Measurements from ENCODE around the gene YIF1B.

YIF1B gene

GRCh38 chr19:38336638-38337359, 21.1 kb upstream of the YIF1B start:
- H3K9me3 ChIP-seq = no peaks in the 10 kb centered on the region
- peak overlapping the region; percentile 68 to 95 for H3K4me3 ChIP-seq
- TF ChIP-seq CTCF (IDR thresholded peaks at IDR 0.05) = no peak
- no peaks in the 10 kb centered on the region for H3K27me3 ChIP-seq
- intact Hi-C loops (cut with DNase I; ENCODE audit: low total_unique reads) = loop anchor here (5.0 to 10.0 kb wide), 2 partner anchors 36 to 432 kb away; partner anchors contain the start of genes PSMD8, SIPA1L3 and WDR87
- peak overlapping the region; percentile 91 to 99 for H3K27ac ChIP-seq
- H3K36me3 ChIP-seq = peaks cover 0 to 16% (median 7%) of the 10 kb centered on the region in 3 donors
- DNase-seq = peak; percentile 93 to 98
- peaks cover 0 to 30% (median 19%) of the 10 kb centered on the region in 4 donors for H3K4me1 ChIP-seq

GRCh38 chr19:38335949-38336637, 20.3 kb upstream of the YIF1B start:
- no peak for TF ChIP-seq CTCF (IDR thresholded peaks at IDR 0.05)
- Histone ChIP-seq H3K4me3 (peak overlapping the region; percentile 68 to 95), H3K9me3 (no peaks in the 10 kb centered on the region), H3K27ac (peak overlapping the region; percentile 91 to 99), H3K27me3 (no peaks in the 10 kb centered on the region), H3K36me3 (peaks cover 0 to 9% (median 7%) of the 10 kb centered on the region in 3 donors), H3K4me1 (peaks cover 0 to 30% (median 19%) of the 10 kb centered on the region in 4 donors)
- intact Hi-C loops (cut with DNase I; ENCODE audit: low total_unique reads) = loop anchor here (5.0 to 10.0 kb wide), 2 partner anchors 36 to 431 kb away; partner anchors contain the start of genes PSMD8, SIPA1L3 and WDR87
- DNase-seq = peak; percentile 95 to 97

- Histone ChIP-seq H3K27me3 (no peaks in the 10 kb centered on the region), H3K4me3 (no peak overlapping the region), H3K9me3 (no peaks in the 10 kb centered on the region), H3K4me1 (peaks cover 0 to 18% (median 10%) of the 10 kb centered on the region in 4 donors), H3K27ac (no peak overlapping the region), H3K36me3 (peaks cover 0 to 3% (median 2%) of the 10 kb centered on the region in 3 donors)
- intact Hi-C loops (cut with DNase I; ENCODE audit: low total_unique reads) = loop anchor here (5.0 to 10.0 kb wide), 2 partner anchors 101 to 428 kb away; partner anchors contain the start of genes SIPA1L3 and WDR87
- no peak for DNase-seq
- TF ChIP-seq CTCF (IDR thresholded peaks at IDR 0.05) = no peak
These were observed 17.5 kb upstream of the YIF1B start for GRCh38 chr19:38333245-38333644.

- H3K27me3 ChIP-seq = no peaks in the 10 kb centered on the region
- H3K27ac ChIP-seq = no peak overlapping the region
- peaks cover 6 to 17% (median 12%) of the 10 kb centered on the region in 3 donors for H3K36me3 ChIP-seq
- peaks cover 0 to 5% (median 0%) of the 10 kb centered on the region in 4 donors for H3K4me1 ChIP-seq
- intact Hi-C loops (cut with DNase I; ENCODE audit: low total_unique reads) = loop anchor here (5.0 to 10.0 kb wide), 2 partner anchors 99 to 427 kb away; partner anchors contain the start of genes SIPA1L3 and WDR87
- no peak overlapping the region for H3K4me3 ChIP-seq
- H3K9me3 ChIP-seq = no peaks in the 10 kb centered on the region
- TF ChIP-seq CTCF (IDR thresholded peaks at IDR 0.05) = no peak
- DNase-seq = no peak
These were observed 16.0 kb upstream of the YIF1B start for GRCh38 chr19:38331728-38332127.

- H3K9me3 ChIP-seq = no peaks in the 10 kb centered on the region
- no peak for TF ChIP-seq CTCF (IDR thresholded peaks at IDR 0.05)
- H3K27me3 ChIP-seq = no peaks in the 10 kb centered on the region
- no peak overlapping the region for H3K4me3 ChIP-seq
- intact Hi-C loops (cut with DNase I; ENCODE audit: low total_unique reads) = loop anchor here (5.0 to 10.0 kb wide), 2 partner anchors 97 to 425 kb away; partner anchors contain the start of genes SIPA1L3 and WDR87
- DNase-seq = no peak
- H3K36me3 ChIP-seq = peaks cover 9 to 33% (median 17%) of the 10 kb centered on the region in 3 donors
- no peak overlapping the region for H3K27ac ChIP-seq
- no peaks in the 10 kb centered on the region for H3K4me1 ChIP-seq
These were observed 13.9 kb upstream of the YIF1B start for GRCh38 chr19:38329651-38330050.

Measured in tibial artery (tissue), 4 donors.